HepG2 (cell line): ENCODE measurements around the gene ESYT1. TPM values are rescaled to one million over a fixed set of nuclear protein-coding genes. Genes with fewer than 3 reads are reported as not detected.

Experiments used
- CERS6 ChIP-seq: sonication (generic); formaldehyde crosslinking; IDR thresholded peaks from 2 replicates; pipeline ENCODE4 v1.5.0; 2020; ENCODE audit warnings: missing genetic modification reagents
- DPF2 ChIP-seq: sonication (generic); formaldehyde crosslinking; IDR thresholded peaks from 2 replicates; pipeline ENCODE4 v1.4.0; 2020; ENCODE audit warnings: mild to moderate bottlenecking, low read depth, missing genetic modification reagents, borderline replicate concordance
- E2F2 ChIP-seq: sonication (generic); formaldehyde crosslinking; IDR thresholded peaks from 2 replicates; pipeline ENCODE4 v1.4.0; 2020; ENCODE audit warnings: missing genetic modification reagents, borderline replicate concordance
- GABPA ChIP-seq, 2 experiments: IDR thresholded peaks; 2 replicates each; pipeline ENCODE4 v1.6.1; 2011 to 2016; ENCODE audit warnings: low read depth in 2 of 2, low read length in 1 of 2, missing biosample characterization in 1 of 2, missing genetic modification characterization in 1 of 2
- GRHL1 ChIP-seq: sonication (generic); formaldehyde crosslinking; conservative IDR thresholded peaks from 2 replicates; pipeline ENCODE4 v1.8.0; 2022; ENCODE audit warnings: missing genetic modification reagents
- MIER3 ChIP-seq: IDR thresholded peaks from 2 replicates; pipeline ENCODE4 v1.6.1; 2016; ENCODE audit warnings: missing compliant biosample characterization, borderline replicate concordance
- MTA1 ChIP-seq: sonication (generic); formaldehyde crosslinking; IDR thresholded peaks from 2 replicates; pipeline ENCODE4 v1.4.0; 2020; ENCODE audit warnings: missing genetic modification reagents, mild to moderate bottlenecking, borderline replicate concordance
- TRIM22 ChIP-seq: fragments of 450-650 bp; IDR thresholded peaks from 2 replicates; pipeline ENCODE4 v1.6.1; 2017
- TSC22D2 ChIP-seq: sonication (generic); formaldehyde crosslinking; IDR thresholded peaks from 2 replicates; pipeline ENCODE4 v1.5.1; 2020; ENCODE audit warnings: missing genetic modification reagents, mild to moderate bottlenecking, borderline replicate concordance
- ZBTB43 ChIP-seq: sonication (generic); formaldehyde crosslinking; conservative IDR thresholded peaks from 2 replicates; pipeline ENCODE4 v1.4.0; 2020; ENCODE audit warnings: missing genetic modification reagents
- ZBTB7A ChIP-seq: sonication (generic); formaldehyde crosslinking; IDR thresholded peaks from 2 replicates; pipeline ENCODE4 v1.8.0; 2022; ENCODE audit warnings: mild to moderate bottlenecking, missing genetic modification reagents
- ZNF30 ChIP-seq: sonication (generic); formaldehyde crosslinking; IDR thresholded peaks from 2 replicates; pipeline ENCODE4 v1.5.0; 2020; ENCODE audit warnings: mild to moderate bottlenecking, missing genetic modification reagents
- ZNF570 ChIP-seq: sonication (generic); formaldehyde crosslinking; IDR thresholded peaks from 2 replicates; pipeline ENCODE4 v1.4.0; 2020; ENCODE audit warnings: mild to moderate bottlenecking, missing genetic modification reagents, borderline replicate concordance
- ZNF646 ChIP-seq: sonication (generic); formaldehyde crosslinking; IDR thresholded peaks from 2 replicates; pipeline ENCODE4 v1.9.0; 2021; ENCODE audit warnings: mild to moderate bottlenecking, missing genetic modification reagents
- polyA plus RNA-seq, 8 experiments: library from polyadenylated mRNA; depleted of rRNA in 3 of 8; stranded (reverse) in 7 of 8; unstranded in 1 of 8; fragments of >200 nt; fragmentation: Illumina TruSeq in 4 of 8; extraction: Trizol in 4 of 8; gene quantifications; 2 replicates each; pipeline versions ENCODE4 v1.2.1 to v1.2.3, GENCODE V29; 2011 to 2016; ENCODE audit warnings: low read depth in 4 of 8, missing spikeins in 1 of 8, mixed read lengths in 1 of 8; ENCODE audit not compliant: insufficient read depth in 1 of 8
- total RNA-seq, 5 experiments: library from RNA; depleted of rRNA; stranded (reverse); fragments of >200 nt; fragmentation: Illumina TruSeq; extraction: Trizol; gene quantifications; 2 replicates each; pipeline ENCODE4 v1.2.3, GENCODE V29; 2016; ENCODE audit warnings: low read depth in 1 of 5

Gene ESYT1
- total and polyA plus RNA-seq, 2 of the 13 experiments (the other 11 are each of a cell fraction or from before 2014, with no cell fraction given) = 66.9 to 71.0 TPM

GRCh38 chr12:56152132-56152755, 24.2 kb downstream of the ESYT1 start, which contains the start of gene MYL6B (continued):
- TF ChIP-seq TRIM22 (no peak), MIER3 (CRISPR knock-in tag) (no peak), ZBTB43 (CRISPR knock-in tag) (no peak; the same call in 1 of the 2 replicates), ZNF646 (CRISPR knock-in tag) (no peak), ZNF30 (CRISPR knock-in tag) (no peak), ZBTB7A (CRISPR knock-in tag) (no peak), ZNF570 (no peak), GRHL1 (no peak), CERS6 (CRISPR knock-in tag) (no peak), E2F2 (no peak), GABPA (IDR thresholded peaks at IDR 0.05; ENCODE audit: low read depth, low read length) (peak; percentile 81), GABPA (CRISPR knock-in tag; IDR thresholded peaks at IDR 0.05; ENCODE audit: low read depth) (peak; percentile 92), TSC22D2 (CRISPR knock-in tag) (0 out of 2 replicates have a peak, but pooled peaks have one; percentile 27), DPF2 (CRISPR knock-in tag) (no peak), MTA1 (CRISPR knock-in tag) (no peak)
